Measurements from ENCODE around the gene IL1RAPL2. TPM values are rescaled to one million over a fixed set of nuclear protein-coding genes. Genes with fewer than 3 reads are reported as not detected.

IL1RAPL2 gene
- total and polyA plus RNA-seq, 2 of the 8 experiments (the other 6 are each of a cell fraction or from before 2014, with no cell fraction given) = 0.20 to 1.3 TPM

- Histone ChIP-seq H3K9ac (replicated peaks in 1 of 4; ENCODE audit: extremely low read depth in 1 of 4, low read depth in 3 of 4, low read length in 3 of 4) (no peak overlapping the region), H3K36me3 (ENCODE audit: control insufficient read depth in 2 of 4, insufficient read depth in 4 of 4, low read length in 3 of 4) (no peaks in the 10 kb centered on the region), H2BK5ac (ENCODE audit: low read depth, low read length) (no peak overlapping the region), H4K5ac (ENCODE audit: insufficient read length, low read depth, low read length) (no peak overlapping the region), H3K56ac (replicated peaks; ENCODE audit: insufficient read length, low read depth, low read length) (no peak overlapping the region), H3K23me2 (ENCODE audit: low read depth, low read length) (no peaks in the 10 kb centered on the region), H2BK12ac (ENCODE audit: low read depth, low read length) (no peak overlapping the region), H3K27ac (ENCODE audit: low read depth, low read length) (no peak overlapping the region), H4K20me1 (replicated peaks in 1 of 2; ENCODE audit: control insufficient read depth in 1 of 2, insufficient read depth in 2 of 2, low read length in 2 of 2) (no peaks in the 10 kb centered on the region), H3K79me1 (ENCODE audit: low read depth, low read length) (no peaks in the 10 kb centered on the region), H3K18ac (ENCODE audit: extremely low read depth, low read length) (no peak overlapping the region), H3K14ac (ENCODE audit: insufficient read length) (no peak overlapping the region), H3K27me3 (replicated peaks in 1 of 4; ENCODE audit: control insufficient read depth in 3 of 4, extremely low read depth in 1 of 4, insufficient read depth in 3 of 4, low read length in 3 of 4) (no peaks in the 10 kb centered on the region), H2AFZ (ENCODE audit: low read length) (no peak overlapping the region), H3K23ac (ENCODE audit: insufficient read length) (no peak overlapping the region), H2BK120ac (replicated peaks; ENCODE audit: low read depth, low read length) (no peak overlapping the region), H2BK20ac (ENCODE audit: low read length) (no peak overlapping the region), H2AK5ac (ENCODE audit: low read depth, low read length) (no peak overlapping the region), H2BK15ac (ENCODE audit: low read length) (no peak overlapping the region), H3K4ac (replicated peaks; ENCODE audit: insufficient read length, low read depth, low read length) (no peak overlapping the region), H3K4me2 (ENCODE audit: insufficient read depth in 1 of 2, low read depth in 2 of 2, low read length in 2 of 2) (no peak overlapping the region), H3K9me3 (ENCODE audit: insufficient read depth in 2 of 2, low read depth in 1 of 2, low read length in 1 of 2) (no peaks in the 10 kb centered on the region), H4K8ac (ENCODE audit: extremely low read depth, insufficient read depth, low read length) (no peak overlapping the region), H3K4me1 (replicated peaks in 1 of 4; ENCODE audit: control insufficient read depth in 3 of 4, insufficient read depth in 4 of 4, low read length in 3 of 4) (no peaks in the 10 kb centered on the region; a peak in 1 of 7 replicates), H4K91ac (replicated peaks; ENCODE audit: insufficient read length, low read length) (no peak overlapping the region), H3K4me3 (ENCODE audit: extremely low read depth in 1 of 4, insufficient read depth in 2 of 4, low read depth in 3 of 4, low read length in 4 of 4) (no peak overlapping the region), H3K79me2 (ENCODE audit: control insufficient read depth in 1 of 2, insufficient read depth in 2 of 2, low read length in 2 of 2) (no peaks in the 10 kb centered on the region)
- FAIRE-seq (no peak), DNase-seq (ENCODE audit: low read depth in 1 of 2, low spot score in 2 of 2) (no peak)
- POLR2A ChIA-PET (ENCODE audit: partially characterized antibody) = no interaction called here
- CTCF ChIA-PET (ENCODE audit: partially characterized antibody) = no interaction called here
- TF ChIP-seq E2F6 (IDR thresholded peaks at IDR 0.05) = no peak
- no peak for TF ChIP-seq CTCF (IDR thresholded peaks at IDR 0.05; ENCODE audit: control extremely low read depth in 1 of 3, insufficient read depth in 1 of 3, low read depth in 1 of 3, low read length in 3 of 3)
- TF ChIP-seq BACH1 (IDR thresholded peaks at IDR 0.05; ENCODE audit: low read length) = no peak
Measured at GRCh38 chrX:105134273-105134672, 568.3 kb downstream of the IL1RAPL2 start.

Measured in H1 (cell line).